Activated CD4-positive, alpha-beta T cell treated with anti-CD3 and anti-CD28 coated beads, Interleukin-10, Interleukin-2, amounts not matched to agents 100 ng/mL and 50 ng/mL, durations not matched to agents 16 hours and 8 hours (primary cell): ENCODE measurements around the gene BPNT1.
"Not testable (repeated sequence)": the region's sequence is repeated elsewhere in the genome, so short reads cannot be mapped to it uniquely, and the experiment has no call there.

ENCODE experiments used
- DNase-seq: peaks from one replicate; pipeline ENCODE4 v3.0.0-alpha.2; 2020

BPNT1 gene

GRCh38 chr1:220077887-220078286 is 11.7 kb downstream of the BPNT1 start:
- DNase-seq, result no peak

GRCh38 chr1:220076861-220077762 is 12.5 kb downstream of the BPNT1 start:
- no peak for DNase-seq

GRCh38 chr1:220067269-220068204 is 22.1 kb downstream of the BPNT1 start:
- DNase-seq, result no peak

GRCh38 chr1:220062629-220063028 is 27.0 kb downstream of the BPNT1 start:
- no peak for DNase-seq

GRCh38 chr1:220060876-220061275 is 28.7 kb downstream of the BPNT1 start:
- no peak for DNase-seq

GRCh38 chr1:220056374-220056773 is 33.2 kb downstream of the BPNT1 start:
- no peak for DNase-seq

- DNase-seq, result peak; percentile 97
These were observed 43.3 kb downstream of the BPNT1 start, which contains the start of gene EPRS1 for GRCh38 chr1:220046052-220046930. TSS of gene EPRS1 (minus strand) at chr1:220046505. CDS start at chr1:220046388, 117 bp downstream.

GRCh38 chr1:220045356-220046051 is 44.1 kb downstream of the BPNT1 start:
- peak; percentile 45 for DNase-seq

GRCh38 chr1:220044678-220045355 is 44.8 kb downstream of the BPNT1 start:
- DNase-seq, result no peak

- no peak for DNase-seq
These were observed 45.9 kb downstream of the BPNT1 start for GRCh38 chr1:220043646-220044045.

- DNase-seq, result no peak
These were observed 49.5 kb downstream of the BPNT1 start for GRCh38 chr1:220040028-220040596.

- no peak for DNase-seq
These were observed 50.9 kb downstream of the BPNT1 start for GRCh38 chr1:220038640-220039039.

- DNase-seq, result not testable (repeated sequence)
These were observed 51.8 kb downstream of the BPNT1 start for GRCh38 chr1:220037810-220038209.

- no peak for DNase-seq
These were observed 56.7 kb downstream of the BPNT1 start for GRCh38 chr1:220032911-220033310.

- peak; percentile 61 for DNase-seq
These were observed 58.3 kb downstream of the BPNT1 start for GRCh38 chr1:220031287-220031686.

GRCh38 chr1:220028346-220028895 is 61.2 kb downstream of the BPNT1 start:
- no peak for DNase-seq

GRCh38 chr1:220019071-220019470 is 70.5 kb downstream of the BPNT1 start:
- no peak for DNase-seq

GRCh38 chr1:220013497-220013896 is 76.1 kb downstream of the BPNT1 start:
- peak; percentile 31 for DNase-seq

- no peak for DNase-seq
These were observed 77.3 kb downstream of the BPNT1 start for GRCh38 chr1:220012259-220012658.

- DNase-seq, result no peak
These were observed 78.0 kb downstream of the BPNT1 start for GRCh38 chr1:220011620-220012019.
